K562 (cell line): Measurements from ENCODE around the gene MGA. TPM values are rescaled to one million over a fixed set of nuclear protein-coding genes. Genes with fewer than 3 reads are reported as not detected.

Source experiments
- ATAC-seq: fragments of 200-7000 bp; cut with Tn5 transposase; 3 replicates; pipeline ENCODE4 v1.9.1; 2020; ENCODE audit warnings: moderate library complexity
- BruUV-seq: library from RNA; stranded (reverse); fragments of 400-500 nt; replicated peaks from 2 replicates; lab custom pipeline; 2021; lab: Mats Ljungman, UMichigan
- CTCF ChIA-PET: fragments of 300-600 bp; formaldehyde crosslinking; extraction: SDS; loops from one replicate; lab custom pipeline; 2021; ENCODE audit warnings: low intra/inter-chr PET ratio; lab: Yijun Ruan, JAX
- POLR2A ChIA-PET: fragments of 300-600, 350-650 bp; sonication (Branson Sonifier 250); formaldehyde crosslinking; extraction: SDS; loops from one replicate; lab custom pipeline; 2021; ENCODE audit warnings: antibody characterized with exemption, inconsistent platforms; lab: Yijun Ruan, JAX
- DNase-seq, 4 experiments: peaks; one replicate each; pipeline versions ENCODE4 v3.0.0 to v3.0.0-alpha.2; 2011 to 2018; ENCODE audit warnings: low spot score in 3 of 4, mixed read lengths in 3 of 4; ENCODE audit errors: extremely low read depth in 1 of 4
- FAIRE-seq: peaks from 2 replicates; lab custom pipeline; 2011; peaks lifted over from hg19 to GRCh38; lab: Jason Lieb, UNC
- H2AFZ ChIP-seq: 2 replicates; pipeline ENCODE4 v1.6.0; 2011; ENCODE audit warnings: low read depth, low read length, control low read depth, inconsistent platforms
- H3K27ac ChIP-seq: fragments of 200-600 bp; 3 replicates; pipeline ENCODE4 v1.8.0; 2011; ENCODE audit warnings: low read depth, mild to moderate bottlenecking, control low read depth, inconsistent platforms, low read length, moderate library complexity, mixed read lengths; ENCODE audit errors: extremely low read depth
- H3K27me3 ChIP-seq, 2 experiments: fragments of 300-600 bp in 1 of 2; 2 replicates in 1 of 2; 3 replicates in 1 of 2; pipeline versions ENCODE4 v1.6.0 to v1.8.0; 2011; ENCODE audit warnings: inconsistent platforms in 2 of 2, low read length in 2 of 2, mild to moderate bottlenecking in 1 of 2, mixed read lengths in 1 of 2, moderate library complexity in 1 of 2; ENCODE audit not compliant: control insufficient read depth in 2 of 2, insufficient read depth in 2 of 2
- H3K36me3 ChIP-seq: fragments of 300-600 bp; 3 replicates; pipeline ENCODE4 v1.8.0; 2011; ENCODE audit warnings: mild to moderate bottlenecking, low read length, inconsistent platforms; ENCODE audit not compliant: control insufficient read depth, insufficient read depth
- H3K4me1 ChIP-seq, 2 experiments: fragments of 200-600 bp in 1 of 2; replicated peaks in 1 of 2; 2 replicates in 1 of 2; 3 replicates in 1 of 2; pipeline versions ENCODE4 v1.5.1 to v1.8.0; 2011; ENCODE audit warnings: inconsistent platforms in 2 of 2, low read length in 2 of 2, mild to moderate bottlenecking in 1 of 2, mixed read lengths in 1 of 2, moderate library complexity in 1 of 2; ENCODE audit not compliant: control insufficient read depth in 2 of 2, insufficient read depth in 2 of 2
- H3K4me2 ChIP-seq: 2 replicates; pipeline ENCODE4 v1.6.1; 2011; ENCODE audit warnings: low read length, control low read depth, inconsistent platforms, mixed read lengths; ENCODE audit not compliant: insufficient read depth
- H3K4me3 ChIP-seq: fragments of 200-600 bp; sonication (generic), shearing (Covaris generic); 2 replicates; pipeline ENCODE4 v1.5.1; 2016; ENCODE audit warnings: control low read depth, inconsistent platforms
- H3K79me2 ChIP-seq: fragments of 200-600 bp; 3 replicates; pipeline ENCODE4 v1.8.0; 2011; ENCODE audit warnings: low read length, inconsistent platforms; ENCODE audit not compliant: control insufficient read depth, insufficient read depth
- H3K9ac ChIP-seq, 2 experiments: 2 replicates each; pipeline versions ENCODE4 v1.6.0 to v1.6.1; 2011; ENCODE audit warnings: low read depth in 2 of 2, low read length in 2 of 2, control low read depth in 1 of 2, inconsistent platforms in 1 of 2, mild to moderate bottlenecking in 1 of 2, mixed read lengths in 1 of 2; ENCODE audit not compliant: insufficient read depth in 1 of 2
- H3K9me1 ChIP-seq: one replicate; pipeline ENCODE4 v1.6.0; 2011; ENCODE audit warnings: inconsistent platforms, mild to moderate bottlenecking, low read length, moderate library complexity; ENCODE audit not compliant: control insufficient read depth, insufficient read depth
- H3K9me3 ChIP-seq: replicated peaks from 2 replicates; pipeline ENCODE4 v1.5.1; 2011; ENCODE audit warnings: low read depth, low read length, inconsistent platforms; ENCODE audit not compliant: control insufficient read depth, insufficient read depth
- H4K20me1 ChIP-seq: replicated peaks from 2 replicates; pipeline ENCODE4 v1.6.1; 2011; ENCODE audit warnings: low read length, inconsistent platforms, mixed read lengths; ENCODE audit not compliant: control insufficient read depth, insufficient read depth
- FOXP1 ChIP-seq: sonication (generic); formaldehyde crosslinking; IDR thresholded peaks from 2 replicates; pipeline ENCODE4 v1.8.0; 2022; ENCODE audit warnings: mild to moderate bottlenecking, missing genetic modification reagents
- HDGF ChIP-seq: fragments of 450-650 bp; IDR thresholded peaks from 2 replicates; pipeline ENCODE4 v1.6.1; 2016
- XRCC4 ChIP-seq: IDR thresholded peaks from one replicate; pipeline ENCODE4 v1.6.1; 2011; ENCODE audit not compliant: insufficient read depth, insufficient read length; ENCODE audit errors: extremely low read depth
- ZEB2 ChIP-seq: fragments of 450-650 bp; IDR thresholded peaks from 2 replicates; pipeline ENCODE4 v1.6.1; 2016
- ZNF184 ChIP-seq: sonication (generic); formaldehyde crosslinking; IDR thresholded peaks from 2 replicates; pipeline ENCODE4 v1.5.0; 2020; ENCODE audit warnings: missing genetic modification reagents
- WGBS: fragments of 100-300 bp; shearing (Covaris generic); methylation state at CpG from one replicate; pipeline ENCODE4 v1.1.6; 2016; ENCODE audit warnings: low coverage, mixed read lengths; ENCODE audit not compliant: insufficient coverage; ENCODE audit errors: missing lambda C conversion rate; 5-methylcytosine and 5-hydroxymethylcytosine counted together
- in situ Hi-C: fragments of 300-500 bp; cut with MboI; formaldehyde crosslinking; loops from 4 replicates; pipeline ENCODE4 v1.15.0; 2018; ENCODE audit warnings: inconsistent platforms, mixed read lengths
- intact Hi-C: fragments of 100-400 bp; cut with micrococcal nuclease; formaldehyde crosslinking; loops from 2 replicates; pipeline ENCODE4 v1.14.2; 2022
- polyA plus RNA-seq, 8 experiments: library from polyadenylated mRNA; depleted of rRNA in 4 of 8; stranded (reverse) in 5 of 8; unstranded in 3 of 8; fragments of >200 nt; fragmentation: Nextera tagmentation in 2 of 8; fragmentation: Illumina TruSeq in 1 of 8; extraction: Ambion mirVana in 2 of 8; extraction: Trizol in 1 of 8; gene quantifications; 2 replicates each; pipeline versions ENCODE4 v1.2.1 to v1.2.3, GENCODE V29; 2011 to 2014; ENCODE audit warnings: inconsistent platforms in 1 of 8, missing spikeins in 1 of 8
- total RNA-seq, 7 experiments: library from RNA; depleted of rRNA in 6 of 7; stranded (reverse); fragments of >200 nt in 6 of 7; fragmentation: Illumina TruSeq in 2 of 7; extraction: Trizol in 2 of 7; gene quantifications; 2 replicates each; pipeline versions ENCODE4 v1.2.1 to v1.2.3, GENCODE V29; 2011 to 2021; ENCODE audit warnings: low replicate concordance in 1 of 7
- TF ChIP-seq, protein P1 (sequence below): fragments of 200-800 bp; sonication (Bioruptor generic); IDR thresholded peaks from 2 replicates; pipeline ENCODE4 v1.6.1; 2016; ENCODE audit warnings: missing genetic modification characterization, missing compliant biosample characterization

Gene MGA
- total and polyA plus RNA-seq, 9 of the 15 experiments (the other 6 are each of a cell fraction or from before 2014, with no cell fraction given), result 4.7 to 56.1 (median 21.1) TPM

DNA sequence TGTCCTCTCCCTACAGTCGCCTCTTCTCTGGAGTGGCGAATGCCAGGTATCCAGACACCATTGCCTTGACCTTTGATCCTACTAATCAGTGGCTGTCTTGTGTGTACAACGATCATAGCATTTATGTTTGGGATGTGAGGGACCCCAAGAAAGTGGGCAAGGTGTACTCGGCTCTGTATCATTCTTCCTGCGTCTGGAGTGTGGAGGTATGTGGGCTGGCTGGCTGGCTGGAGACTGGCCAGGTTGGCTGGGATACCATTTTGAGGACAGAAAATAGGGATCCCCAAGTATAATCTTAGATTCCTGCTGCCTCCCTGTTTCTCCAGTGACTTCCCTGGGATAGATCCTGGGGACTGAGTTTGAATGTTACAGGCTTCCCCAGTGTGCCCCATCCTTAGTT is 154.3 kb downstream of the MGA start:
- no peak overlapping the region for H3K9ac ChIP-seq
- no peaks in the 10 kb centered on the region for H3K9me3 ChIP-seq
- H3K79me2 ChIP-seq, result no peaks in the 10 kb centered on the region
- H3K27ac ChIP-seq, result no peak overlapping the region
- peaks cover 3 to 7% of the 10 kb centered on the region in 2 experiments; a peak in 3 of 5 replicates for H3K4me1 ChIP-seq
- WGBS, result 69% methylated on average over 5 of the region's 5 CpGs
- POLR2A ChIA-PET, result no interaction called here
- ATAC-seq (no peak), DNase-seq (no peak), FAIRE-seq (no peak)
- no peak overlapping the region for H3K4me2 ChIP-seq
- no peaks in the 10 kb centered on the region for H3K9me1 ChIP-seq
- intact Hi-C loops (loop anchor here (5.0 kb wide), 1 partner anchor 88 kb away; no protein-coding TSS in a partner anchor), in situ Hi-C loops (loop anchor here (5.0 to 25.0 kb wide), 3 partner anchors 42 to 352 kb away; partner anchors contain the start of gene MAPKBP1)
- H2AFZ ChIP-seq, result no peak overlapping the region
- no TSS peak for BruUV-seq
- CTCF ChIA-PET, result no interaction called here
- no peak overlapping the region for H3K4me3 ChIP-seq
- no peaks in the 10 kb centered on the region for H3K27me3 ChIP-seq
- TF ChIP-seq ZNF184 (CRISPR knock-in tag) (no peak), XRCC4 (no peak), FOXP1 (CRISPR knock-in tag) (no peak), HDGF (no peak), ZEB2 (no peak)
- TF ChIP-seq, protein P1, sequence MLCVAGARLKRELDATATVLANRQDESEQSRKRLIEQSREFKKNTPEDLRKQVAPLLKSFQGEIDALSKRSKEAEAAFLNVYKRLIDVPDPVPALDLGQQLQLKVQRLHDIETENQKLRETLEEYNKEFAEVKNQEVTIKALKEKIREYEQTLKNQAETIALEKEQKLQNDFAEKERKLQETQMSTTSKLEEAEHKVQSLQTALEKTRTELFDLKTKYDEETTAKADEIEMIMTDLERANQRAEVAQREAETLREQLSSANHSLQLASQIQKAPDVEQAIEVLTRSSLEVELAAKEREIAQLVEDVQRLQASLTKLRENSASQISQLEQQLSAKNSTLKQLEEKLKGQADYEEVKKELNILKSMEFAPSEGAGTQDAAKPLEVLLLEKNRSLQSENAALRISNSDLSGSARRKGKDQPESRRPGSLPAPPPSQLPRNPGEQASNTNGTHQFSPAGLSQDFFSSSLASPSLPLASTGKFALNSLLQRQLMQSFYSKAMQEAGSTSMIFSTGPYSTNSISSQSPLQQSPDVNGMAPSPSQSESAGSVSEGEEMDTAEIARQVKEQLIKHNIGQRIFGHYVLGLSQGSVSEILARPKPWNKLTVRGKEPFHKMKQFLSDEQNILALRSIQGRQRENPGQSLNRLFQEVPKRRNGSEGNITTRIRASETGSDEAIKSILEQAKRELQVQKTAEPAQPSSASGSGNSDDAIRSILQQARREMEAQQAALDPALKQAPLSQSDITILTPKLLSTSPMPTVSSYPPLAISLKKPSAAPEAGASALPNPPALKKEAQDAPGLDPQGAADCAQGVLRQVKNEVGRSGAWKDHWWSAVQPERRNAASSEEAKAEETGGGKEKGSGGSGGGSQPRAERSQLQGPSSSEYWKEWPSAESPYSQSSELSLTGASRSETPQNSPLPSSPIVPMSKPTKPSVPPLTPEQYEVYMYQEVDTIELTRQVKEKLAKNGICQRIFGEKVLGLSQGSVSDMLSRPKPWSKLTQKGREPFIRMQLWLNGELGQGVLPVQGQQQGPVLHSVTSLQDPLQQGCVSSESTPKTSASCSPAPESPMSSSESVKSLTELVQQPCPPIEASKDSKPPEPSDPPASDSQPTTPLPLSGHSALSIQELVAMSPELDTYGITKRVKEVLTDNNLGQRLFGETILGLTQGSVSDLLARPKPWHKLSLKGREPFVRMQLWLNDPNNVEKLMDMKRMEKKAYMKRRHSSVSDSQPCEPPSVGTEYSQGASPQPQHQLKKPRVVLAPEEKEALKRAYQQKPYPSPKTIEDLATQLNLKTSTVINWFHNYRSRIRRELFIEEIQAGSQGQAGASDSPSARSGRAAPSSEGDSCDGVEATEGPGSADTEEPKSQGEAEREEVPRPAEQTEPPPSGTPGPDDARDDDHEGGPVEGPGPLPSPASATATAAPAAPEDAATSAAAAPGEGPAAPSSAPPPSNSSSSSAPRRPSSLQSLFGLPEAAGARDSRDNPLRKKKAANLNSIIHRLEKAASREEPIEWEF (CRISPR knock-in tag), result no peak
- TF ChIP-seq, all 486 proteins: peak for 0
- Histone ChIP-seq H3K36me3 (peaks cover 7% of the 10 kb centered on the region; the same call in 2 of the 3 replicates), H4K20me1 (0 out of 2 replicates have a peak, but pooled peaks cover 4% of the 10 kb centered on the region)
